ENCODE data around the gene MTMR4.
"Not testable (repeated sequence)": the region's sequence is repeated elsewhere in the genome, so short reads cannot be mapped to it uniquely, and the experiment has no call there.

MTMR4 gene

GRCh38 chr17:58488428-58488890 is 26.0 kb downstream of the MTMR4 start:
- no peak for DNase-seq

- no peak for DNase-seq
These were observed 26.6 kb downstream of the MTMR4 start, which contains the start of gene HSF5 for GRCh38 chr17:58487589-58488427. Gene HSF5 (minus strand): TSS chr17:58488408. CDS start chr17:58488274, 134 bp downstream.

GRCh38 chr17:58484600-58484999 is 29.8 kb downstream of the MTMR4 start:
- no peak for DNase-seq

GRCh38 chr17:58481798-58482197 is 32.6 kb downstream of the MTMR4 start:
- not testable (repeated sequence) for DNase-seq

- no peak for DNase-seq
These were observed 34.3 kb downstream of the MTMR4 start for GRCh38 chr17:58480090-58480489.

GRCh38 chr17:58476812-58477211 is 37.6 kb downstream of the MTMR4 start:
- no peak for DNase-seq

GRCh38 chr17:58475985-58476384 is 38.5 kb downstream of the MTMR4 start:
- DNase-seq = no peak

GRCh38 chr17:58470356-58470755 is 44.1 kb downstream of the MTMR4 start:
- no peak for DNase-seq

- no peak for DNase-seq
These were observed 45.5 kb downstream of the MTMR4 start for GRCh38 chr17:58468944-58469343.

- DNase-seq = no peak
These were observed 58.9 kb downstream of the MTMR4 start for GRCh38 chr17:58455491-58455890.

- no peak for DNase-seq
These were observed 61.7 kb downstream of the MTMR4 start for GRCh38 chr17:58452738-58453137.

GRCh38 chr17:58447039-58447975 is 67.1 kb downstream of the MTMR4 start:
- peak; percentile 65 for DNase-seq

- no peak for DNase-seq
These were observed 68.4 kb downstream of the MTMR4 start for GRCh38 chr17:58446086-58446485.

Data from NCI-H2029 (cell line).